Stromal cell of bone marrow (primary cell): ENCODE data around the gene GNG12.

Experiments used
- DNase-seq: peaks from one replicate; pipeline ENCODE4 v3.0.0-alpha.2; 2012; ENCODE audit warnings: low read depth

GNG12 gene

GRCh38 chr1:67840449-67840848 is 7.2 kb upstream of the GNG12 start:
- peak; percentile 81 for DNase-seq

DNA sequence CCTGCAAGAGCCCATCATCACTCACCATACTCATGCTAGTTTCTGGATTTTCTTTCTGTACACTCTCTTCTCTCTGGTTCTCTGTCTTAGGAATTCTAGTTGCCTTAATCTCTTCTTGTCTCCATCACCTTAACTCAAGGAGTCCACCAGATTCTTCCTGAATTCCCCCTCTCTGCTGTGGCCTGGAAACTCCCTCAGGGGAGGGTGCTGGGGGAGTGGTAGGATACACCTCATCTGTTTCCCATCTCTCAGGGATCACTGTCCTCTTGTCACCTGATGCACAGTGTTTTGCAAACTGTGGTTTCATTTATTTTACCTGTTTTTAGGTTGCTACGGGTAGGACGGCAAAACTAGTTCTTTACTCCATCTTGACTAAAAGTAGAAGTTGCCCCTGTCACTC is 6.6 kb upstream of the GNG12 start:
- DNase-seq: no peak

- no peak for DNase-seq
Measured at GRCh38 chr1:67838180-67838910, 5.1 kb upstream of the GNG12 start.

- DNase-seq: no peak
Measured at GRCh38 chr1:67836769-67837168, 3.5 kb upstream of the GNG12 start.

DNA sequence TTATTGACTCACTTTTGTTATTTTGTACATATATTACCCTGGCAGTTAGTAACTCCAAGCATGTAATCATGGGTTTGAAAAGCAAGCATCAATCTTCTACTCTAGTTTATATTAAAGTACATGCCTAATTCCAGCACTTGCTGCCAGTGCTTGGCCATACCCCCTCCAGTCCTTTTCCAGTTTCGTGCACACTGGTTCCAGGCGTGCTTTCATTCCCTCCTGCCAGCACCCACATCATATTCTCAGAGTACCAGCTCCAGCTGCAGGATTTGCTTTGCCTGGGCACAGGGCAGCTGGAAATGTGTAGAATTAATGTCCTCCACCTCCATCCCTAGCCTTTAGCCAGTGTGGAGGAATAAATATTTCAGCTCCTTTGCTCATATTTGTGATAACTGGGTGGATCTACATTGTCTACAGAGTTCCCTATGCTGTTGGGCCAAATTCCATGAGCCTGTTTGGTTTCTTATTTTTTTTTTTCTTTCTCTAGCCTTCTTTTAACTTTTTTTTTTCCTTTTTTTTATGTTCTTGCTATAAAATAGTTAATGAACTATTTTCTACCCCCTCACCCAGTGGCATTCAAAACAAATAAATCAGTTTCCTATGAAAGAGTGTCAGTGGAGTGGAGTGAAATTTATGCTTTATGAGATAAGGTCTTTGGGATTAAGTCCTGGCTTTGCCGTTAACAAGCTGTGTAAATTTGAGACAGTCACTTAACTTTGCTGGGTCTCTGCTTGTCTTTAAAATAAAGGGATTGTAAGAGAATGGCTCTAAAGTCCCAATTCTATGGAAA is 2.6 kb upstream of the GNG12 start:
- DNase-seq: no peak

DNA sequence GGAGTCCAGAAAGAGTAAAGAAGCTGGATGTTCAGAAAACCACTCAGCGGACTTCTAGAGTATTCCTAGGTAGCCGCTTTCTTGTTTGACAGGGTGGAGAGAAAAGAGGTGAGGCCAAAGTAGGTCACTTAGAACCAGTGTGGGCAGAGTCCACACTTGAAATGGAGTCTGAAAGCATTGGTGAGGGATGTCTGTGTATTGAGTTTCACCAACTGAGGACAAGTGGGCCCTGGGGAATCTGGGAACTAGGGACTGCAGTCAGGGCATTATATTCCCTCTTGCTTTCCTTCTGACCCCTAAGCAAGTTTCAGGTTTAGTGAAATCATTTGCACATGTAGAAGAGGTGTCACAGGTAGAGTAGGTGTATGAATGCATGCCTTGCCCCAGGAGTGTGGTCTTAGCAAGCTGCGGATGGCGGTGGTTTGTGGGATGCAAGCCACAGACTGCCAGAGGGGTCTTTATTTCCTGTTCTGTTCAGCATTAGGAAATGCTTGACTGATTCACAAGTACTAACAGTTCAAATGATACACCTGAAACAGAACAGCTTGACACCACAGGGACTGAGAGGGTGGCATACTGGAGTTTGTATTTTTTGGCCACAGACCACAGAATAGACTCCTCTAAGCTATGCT is 1.1 kb upstream of the GNG12 start:
- no peak for DNase-seq

DNA sequence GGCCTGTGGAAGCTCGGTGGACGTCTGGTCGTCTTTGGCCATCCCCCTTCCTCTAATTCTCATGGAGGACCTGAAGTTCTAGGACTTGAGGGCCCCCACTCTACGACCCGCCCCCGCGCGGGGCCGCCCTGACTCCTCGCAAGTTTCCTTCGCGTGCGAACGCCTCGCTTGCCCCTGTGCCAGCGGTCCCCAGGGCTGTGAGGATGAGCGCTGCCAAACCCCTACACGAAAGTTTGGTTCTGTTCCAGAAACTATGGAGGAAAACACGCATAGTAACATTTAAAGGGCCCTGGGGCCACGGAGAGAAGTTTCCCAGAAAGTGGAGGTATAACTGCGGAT is 304 bp upstream of the GNG12 start:
- peak; percentile 71 for DNase-seq

DNA sequence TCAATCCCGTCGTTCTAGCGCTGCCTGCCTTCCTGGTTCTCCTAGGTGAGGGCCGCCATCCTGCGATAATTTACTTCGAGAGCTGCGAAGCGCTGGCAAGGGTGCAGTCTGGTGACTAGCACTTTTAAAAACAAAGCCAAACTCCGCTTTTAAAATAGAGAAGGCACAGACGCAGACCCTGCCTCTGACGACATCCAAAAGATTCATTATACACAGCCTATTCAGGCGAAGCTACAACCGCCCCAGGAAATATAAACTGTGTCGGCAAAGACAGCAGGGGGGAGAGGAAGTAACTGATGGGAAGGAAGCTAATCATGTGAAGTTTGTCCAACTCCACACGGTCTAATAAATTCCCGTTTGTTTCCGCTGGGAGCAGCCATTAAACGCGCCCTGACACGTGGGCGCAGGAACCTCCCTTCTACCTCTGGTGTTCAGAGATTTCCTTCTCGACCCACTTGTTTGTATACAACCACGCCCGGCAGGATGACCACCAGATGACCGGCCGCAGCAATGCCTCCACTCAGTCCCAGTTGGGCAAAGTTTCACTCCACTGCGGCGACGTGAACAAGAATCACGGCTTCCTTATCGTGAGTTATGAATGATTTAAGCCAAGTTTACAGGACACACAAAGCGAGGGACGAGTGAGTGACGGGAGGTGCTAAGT is 1.3 kb downstream of the GNG12 start:
- peak; percentile 54 for DNase-seq

- no peak for DNase-seq
Measured at GRCh38 chr1:67830928-67831830, 2.1 kb downstream of the GNG12 start.

GRCh38 chr1:67830226-67830625 is 3.0 kb downstream of the GNG12 start:
- DNase-seq: no peak

DNA sequence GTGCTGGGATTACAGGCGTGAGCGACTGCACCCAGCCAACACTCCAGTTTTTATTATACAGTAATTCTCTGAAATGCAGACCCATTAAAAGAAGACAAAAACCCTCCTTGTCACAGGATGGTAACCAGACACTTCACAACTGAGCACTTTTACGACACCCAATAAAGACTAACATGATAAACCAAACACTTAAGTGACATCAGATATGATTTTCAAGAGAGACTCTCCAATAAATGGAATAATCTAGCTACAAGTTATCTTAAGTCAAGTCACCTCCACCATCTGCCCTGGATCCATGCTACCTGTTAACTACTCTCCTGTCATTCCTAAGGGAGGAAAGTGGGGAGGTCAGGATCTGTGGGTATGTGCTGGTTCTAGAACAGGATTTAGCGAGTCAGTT is 5.6 kb downstream of the GNG12 start:
- no peak for DNase-seq

- DNase-seq: no peak
Measured at GRCh38 chr1:67825591-67825990, 7.7 kb downstream of the GNG12 start.

GRCh38 chr1:67824766-67825165 is 8.5 kb downstream of the GNG12 start:
- DNase-seq: no peak

- DNase-seq: no peak
Measured at GRCh38 chr1:67823615-67824014, 9.7 kb downstream of the GNG12 start.

GRCh38 chr1:67821263-67821662 is 12.0 kb downstream of the GNG12 start:
- DNase-seq: no peak

DNA sequence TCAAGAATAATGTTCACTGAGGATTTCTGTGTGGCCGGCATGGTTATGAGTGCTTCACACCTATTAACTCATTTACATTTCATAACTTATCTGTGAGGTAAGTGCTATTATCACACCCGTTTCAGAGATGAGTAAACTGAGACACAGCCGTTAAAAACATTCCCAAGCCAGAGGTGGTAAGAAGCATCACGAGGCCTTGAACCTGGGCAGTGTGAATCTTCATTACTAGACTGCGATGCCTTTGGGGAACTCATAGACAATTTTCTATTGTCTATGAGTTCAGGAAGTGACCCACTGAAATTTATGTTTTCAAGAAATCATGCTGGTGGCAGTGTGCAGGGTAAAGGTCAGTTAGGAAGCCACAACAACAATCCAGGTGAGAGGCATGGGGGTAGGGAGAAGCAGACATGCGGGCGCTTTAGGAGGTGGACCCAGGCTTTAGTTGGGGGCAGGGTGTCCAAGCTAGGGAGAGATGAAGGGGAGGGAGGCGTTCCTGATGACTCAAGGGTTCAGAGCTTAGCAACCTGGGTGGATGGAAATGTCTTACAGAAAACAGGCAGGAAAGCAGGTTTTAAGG is 14.5 kb downstream of the GNG12 start:
- no peak for DNase-seq

DNA sequence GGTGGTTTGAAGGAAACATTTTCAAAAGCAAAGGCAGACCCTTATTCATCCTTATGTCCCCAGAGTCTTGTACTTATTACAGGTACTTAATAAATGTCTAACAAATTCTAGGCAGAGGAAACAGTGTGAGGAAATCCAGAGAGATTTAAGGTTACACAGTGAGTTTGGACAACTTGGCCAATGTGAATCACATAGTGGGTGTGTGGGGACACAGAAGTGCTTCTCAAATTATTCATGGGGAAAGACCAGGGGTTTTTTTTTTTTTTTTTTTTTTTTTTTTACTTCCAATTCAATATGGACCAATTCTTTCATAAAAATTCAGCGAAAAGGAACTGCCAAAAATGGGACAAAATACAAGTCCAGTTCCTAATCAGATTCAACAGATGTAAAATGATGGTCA is 15.1 kb downstream of the GNG12 start:
- DNase-seq: no peak

- DNase-seq: no peak
Measured at GRCh38 chr1:67817319-67817718, 15.9 kb downstream of the GNG12 start.

DNA sequence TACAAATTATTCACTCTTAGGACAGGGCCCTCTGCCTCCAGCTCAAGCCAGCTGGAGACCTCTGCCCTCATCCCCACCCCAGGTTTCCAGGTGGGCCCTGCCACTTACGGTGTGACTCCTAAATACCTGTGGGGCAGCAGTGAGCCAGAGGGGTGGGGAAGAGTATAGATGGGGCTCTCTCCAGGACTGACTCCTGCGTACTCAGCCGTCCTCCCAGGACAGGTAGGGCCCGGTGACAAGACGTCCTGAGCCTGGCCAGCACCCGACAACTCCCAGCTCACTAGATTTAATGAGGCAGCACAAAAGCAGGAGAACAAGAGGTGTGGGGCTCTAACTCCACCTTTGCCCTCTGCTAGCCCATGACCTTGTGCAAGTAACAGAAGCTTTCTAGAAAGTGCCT is 16.8 kb downstream of the GNG12 start:
- DNase-seq: no peak

- DNase-seq: no peak
Measured at GRCh38 chr1:67816095-67816475, 17.2 kb downstream of the GNG12 start.

GRCh38 chr1:67815303-67816094 is 17.8 kb downstream of the GNG12 start:
- no peak for DNase-seq
